ENCODE measurements around the gene BPIFA2.

The BPIFA2 gene

GRCh38 chr20:33191484-33191883, 23.5 kb downstream of the BPIFA2 start:
- no peaks in the 10 kb centered on the region for H3K27me3 ChIP-seq (ENCODE audit: insufficient read depth, low read depth, severe bottlenecking)
- DNase-seq = no peak
- H3K27ac ChIP-seq = no peak overlapping the region
- no peaks in the 10 kb centered on the region for H3K36me3 ChIP-seq
- TF ChIP-seq CTCF (IDR thresholded peaks at IDR 0.05; ENCODE audit: low read depth, low read length) = no peak
- no peak overlapping the region for H3K4me3 ChIP-seq (ENCODE audit: low read depth, low read length)
- H3K9me3 ChIP-seq (ENCODE audit: severe bottlenecking) = peaks cover 2% of the 10 kb centered on the region

- no peaks in the 10 kb centered on the region for H3K36me3 ChIP-seq
- DNase-seq = no peak
- peaks cover 2% of the 10 kb centered on the region for H3K9me3 ChIP-seq (ENCODE audit: severe bottlenecking)
- H3K4me3 ChIP-seq (ENCODE audit: low read depth, low read length) = no peak overlapping the region
- no peak overlapping the region for H3K27ac ChIP-seq
- no peak for TF ChIP-seq CTCF (IDR thresholded peaks at IDR 0.05; ENCODE audit: low read depth, low read length)
- no peaks in the 10 kb centered on the region for H3K27me3 ChIP-seq (ENCODE audit: insufficient read depth, low read depth, severe bottlenecking)
Measured at GRCh38 chr20:33191955-33192354, 24.0 kb downstream of the BPIFA2 start.

GRCh38 chr20:33192912-33193501, 25.0 kb downstream of the BPIFA2 start:
- H3K4me3 ChIP-seq (ENCODE audit: low read depth, low read length) = no peak overlapping the region
- H3K27ac ChIP-seq = no peak overlapping the region
- H3K27me3 ChIP-seq (ENCODE audit: insufficient read depth, low read depth, severe bottlenecking) = no peaks in the 10 kb centered on the region
- TF ChIP-seq CTCF (IDR thresholded peaks at IDR 0.05; ENCODE audit: low read depth, low read length) = no peak
- peaks cover 2% of the 10 kb centered on the region for H3K9me3 ChIP-seq (ENCODE audit: severe bottlenecking)
- H3K36me3 ChIP-seq = no peaks in the 10 kb centered on the region
- no peak for DNase-seq

- no peak for TF ChIP-seq CTCF (IDR thresholded peaks at IDR 0.05; ENCODE audit: low read depth, low read length)
- peaks cover 2% of the 10 kb centered on the region for H3K9me3 ChIP-seq (ENCODE audit: severe bottlenecking)
- no peak for DNase-seq
- H3K27ac ChIP-seq = no peak overlapping the region
- no peaks in the 10 kb centered on the region for H3K27me3 ChIP-seq (ENCODE audit: insufficient read depth, low read depth, severe bottlenecking)
- no peak overlapping the region for H3K4me3 ChIP-seq (ENCODE audit: low read depth, low read length)
- no peaks in the 10 kb centered on the region for H3K36me3 ChIP-seq
Measured at GRCh38 chr20:33199026-33199425, 31.1 kb downstream of the BPIFA2 start.

- no peaks in the 10 kb centered on the region for H3K9me3 ChIP-seq (ENCODE audit: severe bottlenecking)
- TF ChIP-seq CTCF (IDR thresholded peaks at IDR 0.05; ENCODE audit: low read depth, low read length) = no peak
- no peaks in the 10 kb centered on the region for H3K27me3 ChIP-seq (ENCODE audit: insufficient read depth, low read depth, severe bottlenecking)
- H3K36me3 ChIP-seq = no peaks in the 10 kb centered on the region
- no peak overlapping the region for H3K27ac ChIP-seq
- H3K4me3 ChIP-seq (ENCODE audit: low read depth, low read length) = no peak overlapping the region
- DNase-seq = no peak
Measured at GRCh38 chr20:33202451-33202850, 34.5 kb downstream of the BPIFA2 start.

- Histone ChIP-seq H3K9me3 (ENCODE audit: severe bottlenecking) (no peaks in the 10 kb centered on the region), H3K27me3 (ENCODE audit: insufficient read depth, low read depth, severe bottlenecking) (no peaks in the 10 kb centered on the region), H3K27ac (no peak overlapping the region), H3K4me3 (ENCODE audit: low read depth, low read length) (no peak overlapping the region), H3K36me3 (no peaks in the 10 kb centered on the region)
- no peak for TF ChIP-seq CTCF (IDR thresholded peaks at IDR 0.05; ENCODE audit: low read depth, low read length)
- no peak for DNase-seq
Measured at GRCh38 chr20:33203444-33203843, 35.5 kb downstream of the BPIFA2 start.

Data from WERI-Rb-1 (cell line).